SU-DHL-6 (cell line): Measurements from ENCODE around the gene CCDC9B.

Source experiments
- H2AFZ ChIP-seq: fragments of 200-600 bp; sonication (generic); 2 replicates; pipeline ENCODE4 v1.6.1; 2014; ENCODE audit warnings: low read depth, mild to moderate bottlenecking, moderate library complexity, mixed read lengths, antibody characterized with exemption, low read length; ENCODE audit not compliant: severe bottlenecking
- H3F3A ChIP-seq: fragments of 200-600 bp; shearing (Covaris generic); 2 replicates; pipeline ENCODE4 v1.6.0; 2016; ENCODE audit warnings: antibody characterized with exemption, mild to moderate bottlenecking; ENCODE audit not compliant: insufficient read depth
- H3K27ac ChIP-seq: fragments of 200-600 bp; sonication (generic); 2 replicates; pipeline ENCODE4 v1.5.1; 2016; ENCODE audit warnings: low read depth, mild to moderate bottlenecking, low read length, moderate library complexity, mixed read lengths
- H3K27me3 ChIP-seq: fragments of 200-600 bp; sonication (generic), shearing (Covaris generic); 2 replicates; pipeline ENCODE4 v1.6.0; 2014; ENCODE audit warnings: mild to moderate bottlenecking, low read length
- H3K36me3 ChIP-seq: fragments of 200-600 bp; sonication (generic); 2 replicates; pipeline ENCODE4 v1.6.1; 2014; ENCODE audit warnings: mild to moderate bottlenecking, low read length, mixed read lengths
- H3K4me2 ChIP-seq: fragments of 300-600, 200-600 bp; shearing (Covaris generic), sonication (generic); 2 replicates; pipeline ENCODE4 v1.6.0; 2014; ENCODE audit warnings: low read length, low read depth, mild to moderate bottlenecking; ENCODE audit not compliant: poor library complexity, severe bottlenecking
- H3K4me3 ChIP-seq: fragments of 200-600 bp; sonication (generic); 2 replicates; pipeline ENCODE4 v1.5.1; 2014; ENCODE audit warnings: antibody characterized with exemption, low read length, mild to moderate bottlenecking, mixed read lengths; ENCODE audit not compliant: insufficient read depth, poor library complexity, severe bottlenecking
- H3K79me2 ChIP-seq: fragments of 200-600 bp; sonication (generic); 2 replicates; pipeline ENCODE4 v1.6.1; 2014; ENCODE audit warnings: mild to moderate bottlenecking, low read length, moderate library complexity; ENCODE audit not compliant: insufficient read depth
- H3K9ac ChIP-seq: fragments of 200-600 bp; sonication (generic); 2 replicates; pipeline ENCODE4 v1.7.0; 2014; ENCODE audit warnings: mild to moderate bottlenecking, low read length
- H3K9me2 ChIP-seq: fragments of 200-600 bp; sonication (generic); replicated peaks from 2 replicates; pipeline ENCODE4 v1.6.1; 2014; ENCODE audit warnings: low read length; ENCODE audit not compliant: insufficient read depth
- H3K9me3 ChIP-seq: fragments of 200-600 bp; sonication (generic); 2 replicates; pipeline ENCODE4 v1.6.1; 2014; ENCODE audit warnings: low read length, mixed read lengths; ENCODE audit not compliant: insufficient read depth
- H4K20me1 ChIP-seq: fragments of 200-600 bp; sonication (generic); 2 replicates; pipeline ENCODE4 v1.6.1; 2014; ENCODE audit warnings: low read depth, mild to moderate bottlenecking, antibody characterized with exemption, low read length, moderate library complexity, mixed read lengths
- CTCF ChIP-seq: fragments of 200-600 bp; sonication (generic); IDR thresholded peaks from one replicate; pipeline ENCODE4 v1.5.1; 2017; ENCODE audit warnings: antibody characterized with exemption, mild to moderate bottlenecking, low read length, moderate library complexity; ENCODE audit not compliant: insufficient read depth, poor library complexity, severe bottlenecking
- EZH2phosphoT487 ChIP-seq: fragments of 200-600 bp; sonication (generic), shearing (Covaris generic); conservative IDR thresholded peaks from 2 replicates; pipeline ENCODE4 v1.6.1; 2018; ENCODE audit warnings: mild to moderate bottlenecking, antibody characterized with exemption, low read length, moderate library complexity, mixed read lengths

CCDC9B gene

GRCh38 chr15:40283615-40284300, 57.0 kb downstream of the CCDC9B start:
- Histone ChIP-seq H3K9me2 (no peaks in the 10 kb centered on the region), H3K27me3 (no peaks in the 10 kb centered on the region), H2AFZ (no peak overlapping the region), H3K9me3 (no peaks in the 10 kb centered on the region), H3K79me2 (no peaks in the 10 kb centered on the region), H3K4me2 (no peak overlapping the region), H3F3A (no peaks in the 10 kb centered on the region), H4K20me1 (no peaks in the 10 kb centered on the region), H3K27ac (no peak overlapping the region), H3K9ac (no peak overlapping the region), H3K4me3 (no peak overlapping the region), H3K36me3 (no peaks in the 10 kb centered on the region)
- TF ChIP-seq CTCF (no peak), EZH2phosphoT487 (no peak)

GRCh38 chr15:40282869-40283614, 57.7 kb downstream of the CCDC9B start, which contains the start of gene ANKRD63:
TSS of gene ANKRD63 (minus strand) at chr15:40283064. CDS start at chr15:40282586, 478 bp downstream.
- Histone ChIP-seq H3F3A (no peaks in the 10 kb centered on the region), H4K20me1 (no peaks in the 10 kb centered on the region), H3K27ac (no peak within 1 kb of the TSS), H3K9me2 (no peaks in the 10 kb centered on the region), H2AFZ (peak within 1 kb of the TSS; percentile 72), H3K36me3 (no peaks in the 10 kb centered on the region), H3K9ac (peak within 1 kb of the TSS; percentile 41), H3K27me3 (no peaks in the 10 kb centered on the region), H3K4me3 (peak within 1 kb of the TSS; percentile 43), H3K4me2 (peak within 1 kb of the TSS; percentile 59), H3K79me2 (no peaks in the 10 kb centered on the region), H3K9me3 (no peaks in the 10 kb centered on the region)
- TF ChIP-seq EZH2phosphoT487: no peak; the same call in 1 of the 2 replicates
- TF ChIP-seq CTCF: no peak

- TF ChIP-seq EZH2phosphoT487 (no peak), CTCF (peak; percentile 34)
- H3K4me3 ChIP-seq: peak overlapping the region; percentile 43
- H3K4me2 ChIP-seq: peak overlapping the region; percentile 59
These were observed 58.4 kb downstream of the CCDC9B start for GRCh38 chr15:40282147-40282868.

More at GRCh38 chr15:40282147-40282868, 58.4 kb downstream of the CCDC9B start:
- no peaks in the 10 kb centered on the region for H3K9me3 ChIP-seq
- H3K9ac ChIP-seq: peak overlapping the region; percentile 41
- no peak overlapping the region for H3K27ac ChIP-seq
- H3K36me3 ChIP-seq: no peaks in the 10 kb centered on the region
- no peaks in the 10 kb centered on the region for H3K27me3 ChIP-seq
- H3K9me2 ChIP-seq: no peaks in the 10 kb centered on the region
- no peaks in the 10 kb centered on the region for H3F3A ChIP-seq
- H3K79me2 ChIP-seq: no peaks in the 10 kb centered on the region
- peak overlapping the region; percentile 72 for H2AFZ ChIP-seq
- H4K20me1 ChIP-seq: no peaks in the 10 kb centered on the region
